IPS-15b (cell line): ENCODE measurements around the gene TMED6.

Experiments used
- H3K27me3 ChIP-seq: one replicate; pipeline ENCODE4 v1.6.1; 2013; ENCODE audit warnings: low read length; ENCODE audit not compliant: control insufficient read depth, insufficient read depth
- H3K36me3 ChIP-seq: one replicate; pipeline ENCODE4 v1.6.1; 2013; ENCODE audit warnings: low read length; ENCODE audit not compliant: control insufficient read depth, insufficient read depth
- H3K4me1 ChIP-seq: one replicate; pipeline ENCODE4 v1.6.1; 2013; ENCODE audit warnings: mild to moderate bottlenecking, low read length; ENCODE audit not compliant: control insufficient read depth, insufficient read depth
- H3K4me3 ChIP-seq: one replicate; pipeline ENCODE4 v1.5.1; 2013; ENCODE audit warnings: low read depth, low read length
- H3K9ac ChIP-seq: one replicate; pipeline ENCODE4 v1.6.1; 2013; ENCODE audit warnings: low read depth, mild to moderate bottlenecking, low read length
- H3K9me3 ChIP-seq: one replicate; pipeline ENCODE4 v1.6.1; 2013; ENCODE audit warnings: mild to moderate bottlenecking, low read length; ENCODE audit not compliant: control insufficient read depth, insufficient read depth

The TMED6 gene

DNA sequence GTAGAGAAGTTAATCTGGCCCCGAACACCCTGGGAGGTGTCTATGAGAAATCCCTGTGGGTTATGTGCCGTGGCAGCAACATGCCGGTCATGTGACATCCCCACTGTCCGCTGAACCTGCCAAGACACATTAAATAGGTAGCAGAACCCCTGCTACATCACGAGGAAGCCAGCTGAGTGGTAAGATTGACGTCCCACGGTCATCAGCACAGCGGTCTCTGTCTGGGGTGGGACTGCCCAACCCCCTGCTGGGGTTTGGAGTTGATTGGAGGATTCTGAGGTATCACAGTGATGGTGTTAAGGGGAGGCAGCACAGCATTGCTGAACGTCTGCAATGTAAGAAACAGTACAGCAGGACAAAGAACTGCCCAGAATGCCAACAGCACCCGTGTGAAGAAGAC, 2.0 kb downstream of the TMED6 start:
- Histone ChIP-seq H3K27me3 (no peaks in the 10 kb centered on the region), H3K9me3 (no peaks in the 10 kb centered on the region), H3K4me1 (no peaks in the 10 kb centered on the region), H3K9ac (no peak overlapping the region), H3K4me3 (no peak overlapping the region), H3K36me3 (no peaks in the 10 kb centered on the region)

DNA sequence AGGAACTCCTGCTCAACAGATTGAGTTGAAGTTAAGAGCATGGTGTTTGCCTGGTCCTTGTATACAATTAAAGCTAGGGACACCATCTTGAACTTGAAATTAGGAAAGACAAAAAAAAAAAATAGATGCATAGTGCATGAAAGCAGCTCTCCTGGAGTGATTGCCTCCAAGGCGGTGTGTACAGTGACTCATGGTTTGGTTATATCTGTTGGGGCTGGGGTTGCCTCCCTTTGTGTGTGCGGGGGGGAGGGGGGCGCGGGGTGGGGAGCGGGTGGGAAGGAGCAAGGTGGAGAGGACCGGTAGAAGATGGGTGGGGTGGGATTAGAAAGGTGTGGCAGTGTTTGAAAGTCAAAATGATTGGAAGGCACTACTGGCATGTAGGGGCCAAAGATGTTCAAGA, 3.4 kb downstream of the TMED6 start:
- H3K4me1 ChIP-seq, result no peaks in the 10 kb centered on the region
- no peak overlapping the region for H3K4me3 ChIP-seq
- H3K27me3 ChIP-seq, result no peaks in the 10 kb centered on the region
- H3K36me3 ChIP-seq, result peaks cover 4% of the 10 kb centered on the region
- no peak overlapping the region for H3K9ac ChIP-seq
- H3K9me3 ChIP-seq, result no peaks in the 10 kb centered on the region

DNA sequence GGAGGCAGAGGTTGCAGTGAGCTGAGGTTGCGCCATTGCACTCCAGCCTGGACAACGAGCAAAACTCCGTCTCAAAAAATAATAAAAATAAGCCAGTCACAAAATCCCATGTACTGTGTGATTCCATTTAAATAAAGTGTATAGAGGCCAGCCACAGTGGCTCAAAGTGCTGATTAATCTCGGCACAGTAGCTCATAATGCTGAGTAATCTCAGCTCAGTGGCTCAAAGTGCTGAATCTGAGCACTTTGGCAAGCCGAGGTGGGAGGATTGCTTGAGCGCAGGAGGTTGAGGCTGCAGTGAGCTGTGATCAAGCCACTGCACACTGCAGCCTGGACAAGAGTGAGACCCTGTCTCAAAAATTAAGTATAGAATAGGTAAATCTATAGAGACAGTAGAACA, 4.9 kb downstream of the TMED6 start:
- no peaks in the 10 kb centered on the region for H3K27me3 ChIP-seq

DNA sequence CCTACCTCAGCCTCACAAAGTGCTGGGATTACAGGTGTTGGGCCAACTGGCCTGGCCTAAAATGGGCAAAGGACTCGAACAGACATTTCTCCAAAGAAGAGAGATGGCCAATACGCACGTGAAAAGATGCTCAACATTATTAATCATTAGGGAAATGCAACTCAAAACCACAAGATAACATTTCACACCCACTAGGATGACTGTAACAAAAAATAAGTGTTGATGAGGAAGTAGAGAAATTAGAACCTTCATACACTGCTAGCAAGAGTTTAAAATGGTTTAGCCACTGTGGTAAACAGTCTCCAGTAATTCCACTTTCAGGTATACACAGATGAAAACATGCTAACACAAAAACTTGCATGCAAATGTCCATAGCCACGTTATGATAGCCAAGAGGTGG, 5.7 kb downstream of the TMED6 start:
- H3K36me3 ChIP-seq, result peaks cover 4% of the 10 kb centered on the region
- no peak overlapping the region for H3K9ac ChIP-seq
- no peaks in the 10 kb centered on the region for H3K4me1 ChIP-seq
- no peaks in the 10 kb centered on the region for H3K9me3 ChIP-seq
- H3K27me3 ChIP-seq, result no peaks in the 10 kb centered on the region
- H3K4me3 ChIP-seq, result no peak overlapping the region

More for the DNA sequence above, 4.9 kb downstream of the TMED6 start:
- H3K9ac ChIP-seq, result no peak overlapping the region
- no peaks in the 10 kb centered on the region for H3K4me1 ChIP-seq
- H3K9me3 ChIP-seq, result no peaks in the 10 kb centered on the region
- H3K36me3 ChIP-seq, result peaks cover 4% of the 10 kb centered on the region
- no peak overlapping the region for H3K4me3 ChIP-seq

DNA sequence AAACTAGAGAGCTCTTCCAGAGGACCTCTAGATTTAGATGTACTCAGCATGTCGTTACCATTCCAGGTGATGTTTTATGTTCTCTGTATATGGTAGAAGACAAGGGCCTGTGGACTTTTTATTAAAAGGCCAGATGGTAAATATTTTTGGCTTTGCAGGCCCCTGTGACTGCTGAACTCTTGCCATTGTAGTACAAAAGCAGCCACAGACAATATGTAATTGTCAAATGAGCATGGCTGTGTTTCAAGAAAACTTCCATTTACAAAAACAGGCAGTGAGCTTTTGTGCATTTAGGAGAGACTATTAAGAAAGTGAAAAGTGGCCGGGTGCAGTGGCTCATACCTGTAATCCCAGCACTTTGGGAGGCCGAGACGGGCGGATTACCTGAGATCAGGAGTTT, 7.4 kb downstream of the TMED6 start:
- no peaks in the 10 kb centered on the region for H3K9me3 ChIP-seq
- H3K36me3 ChIP-seq, result peaks cover 4% of the 10 kb centered on the region
- no peaks in the 10 kb centered on the region for H3K27me3 ChIP-seq
- H3K9ac ChIP-seq, result no peak overlapping the region
- H3K4me1 ChIP-seq, result peaks cover 4% of the 10 kb centered on the region
- no peak overlapping the region for H3K4me3 ChIP-seq

DNA sequence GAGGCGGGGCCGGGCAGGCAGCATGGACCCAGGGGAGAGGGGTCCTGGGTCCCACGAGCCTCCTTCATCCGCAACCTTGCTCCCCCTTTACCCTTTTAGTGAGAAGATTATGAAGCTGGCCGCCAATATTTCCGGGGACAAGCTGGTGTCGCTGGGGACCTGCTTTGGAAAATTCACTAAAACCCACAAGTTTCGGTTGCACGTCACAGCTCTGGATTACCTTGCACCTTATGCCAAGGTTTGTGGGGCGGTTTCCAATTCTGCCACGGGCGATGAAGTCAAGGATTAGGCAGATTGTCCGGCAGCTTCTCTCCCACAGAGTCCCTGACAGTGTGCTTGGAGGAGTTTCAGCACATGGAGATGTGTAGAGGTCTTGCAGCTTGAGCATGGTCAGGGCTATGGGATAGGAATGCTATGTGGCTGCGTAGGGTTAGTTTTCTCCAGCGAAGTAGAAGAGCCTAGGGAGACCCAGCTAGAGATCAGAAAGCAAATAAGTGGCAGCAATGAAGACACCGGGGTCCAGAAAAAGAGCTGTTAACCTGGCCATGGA, 11.4 kb downstream of the TMED6 start:
- Histone ChIP-seq H3K9ac (peak overlapping the region; percentile 93), H3K36me3 (peaks cover 9% of the 10 kb centered on the region), H3K4me3 (peak overlapping the region; percentile 94), H3K9me3 (no peaks in the 10 kb centered on the region), H3K27me3 (no peaks in the 10 kb centered on the region), H3K4me1 (peaks cover 4% of the 10 kb centered on the region)

DNA sequence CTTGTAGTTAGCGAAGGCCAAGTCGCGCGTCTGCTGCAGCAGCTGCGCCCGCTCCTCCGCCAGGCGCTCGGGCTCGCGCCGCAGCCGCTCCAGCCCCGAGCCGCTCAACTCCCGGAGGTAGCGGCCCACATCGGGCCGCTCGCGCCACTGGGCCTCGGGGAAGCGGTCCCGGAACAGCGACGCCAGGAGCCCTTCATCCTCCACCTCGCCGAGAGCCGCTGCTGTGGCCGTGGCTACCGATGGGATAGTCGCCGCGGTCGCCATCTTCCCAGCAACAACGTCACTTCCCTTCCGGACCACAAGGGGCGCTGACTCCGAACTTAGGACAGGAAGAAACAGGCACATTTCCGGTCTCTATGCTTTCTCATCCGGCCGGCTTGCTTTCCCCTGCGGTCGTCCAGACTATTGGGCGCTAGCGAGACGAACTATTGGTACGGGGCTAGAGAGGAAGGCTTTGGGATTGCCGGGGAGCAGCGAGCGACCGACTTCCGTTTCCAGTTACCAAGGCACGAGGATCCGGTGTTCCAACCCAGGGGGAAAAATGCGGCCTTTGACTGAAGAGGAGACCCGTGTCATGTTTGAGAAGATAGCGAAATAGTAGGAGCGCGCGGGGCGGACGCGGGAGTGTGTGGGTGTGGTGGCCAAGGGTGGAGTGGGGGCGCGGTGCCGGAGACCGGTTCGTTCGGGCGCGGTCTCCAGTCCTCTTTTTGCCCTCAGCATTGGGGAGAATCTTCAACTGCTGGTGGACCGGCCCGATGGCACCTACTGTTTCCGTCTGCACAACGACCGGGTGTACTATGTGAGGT, 12.1 kb downstream of the TMED6 start, which contains the start of the genes COG8 and NIP7:
Gene COG8 (minus strand): TSS at position 276 of the 806 bp plus-strand sequence. CDS start 12 bp downstream, at position 264.
Gene NIP7 (plus strand): TSS at position 484 of the 806 bp plus-strand sequence. CDS start 58 bp downstream, at position 542.
- Histone ChIP-seq H3K4me3 (peak within 1 kb of the TSS; percentile 94), H3K36me3 (peaks cover 16% of the 10 kb centered on the region)

DNA sequence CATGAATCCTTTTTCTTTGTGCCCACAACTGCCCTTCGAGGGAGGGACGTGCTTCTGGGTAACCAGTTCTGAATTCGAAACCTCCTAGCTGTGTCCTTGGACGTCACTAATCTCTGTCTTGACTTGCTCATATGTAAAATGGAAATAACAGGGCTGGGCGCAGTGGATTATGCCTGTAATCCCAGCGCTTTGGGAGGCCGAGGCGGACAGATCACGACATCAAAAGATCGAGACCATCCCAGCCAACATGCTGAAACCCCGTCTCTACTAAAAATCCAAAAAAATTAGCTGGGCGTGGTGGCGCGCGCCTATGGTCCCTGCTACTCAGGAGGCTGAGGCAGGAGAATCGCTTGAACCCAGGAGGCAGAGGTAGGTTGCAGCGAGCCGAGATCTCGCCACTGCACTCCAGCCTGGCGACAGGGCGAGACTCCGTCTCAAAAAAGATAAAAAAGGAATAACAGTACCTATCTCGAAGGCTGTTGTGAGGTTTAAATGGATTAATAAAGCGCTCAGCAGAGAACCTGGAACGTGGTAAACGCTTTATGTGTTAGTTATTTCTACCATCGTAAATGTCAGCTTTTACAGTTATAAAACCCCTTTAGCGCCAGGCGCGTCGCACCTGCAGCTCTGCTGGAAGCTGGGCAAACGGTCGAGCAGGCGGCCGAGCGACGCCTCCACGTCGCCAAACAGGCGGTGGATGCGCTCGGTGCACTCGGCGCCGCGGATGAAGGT, 12.9 kb downstream of the TMED6 start:
- H3K27me3 ChIP-seq, result no peaks in the 10 kb centered on the region
- H3K9ac ChIP-seq, result peak overlapping the region; percentile 96
- no peaks in the 10 kb centered on the region for H3K9me3 ChIP-seq
- H3K4me1 ChIP-seq, result peaks cover 4% of the 10 kb centered on the region
- peak overlapping the region; percentile 94 for H3K4me3 ChIP-seq
- H3K36me3 ChIP-seq, result peaks cover 20% of the 10 kb centered on the region

More for the DNA sequence above, 12.1 kb downstream of the TMED6 start, which contains the start of the genes COG8 and NIP7:
- H3K9me3 ChIP-seq, result no peaks in the 10 kb centered on the region
- no peaks in the 10 kb centered on the region for H3K27me3 ChIP-seq
- H3K4me1 ChIP-seq, result peaks cover 4% of the 10 kb centered on the region
- peak within 1 kb of the TSS; percentile 96 for H3K9ac ChIP-seq

DNA sequence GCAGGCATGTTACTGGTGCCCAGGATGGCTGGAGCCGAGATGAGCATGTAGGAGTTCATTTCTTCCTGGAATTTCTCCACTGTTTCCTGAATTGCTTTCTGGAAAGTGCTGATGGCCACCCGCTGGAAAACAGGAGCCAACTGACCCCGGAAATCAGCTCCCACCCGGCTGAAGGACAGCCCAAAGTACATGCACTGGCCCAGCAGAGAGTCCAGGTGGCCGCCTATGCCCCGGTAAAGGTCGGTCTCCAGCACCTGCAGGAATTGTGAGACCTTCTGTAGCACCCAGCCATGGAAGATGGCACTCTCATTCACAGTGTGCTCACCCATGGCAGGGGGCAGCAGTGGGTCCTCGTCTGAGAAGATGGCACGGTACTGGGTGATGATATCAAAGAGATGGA, 16.9 kb downstream of the TMED6 start:
- Histone ChIP-seq H3K27me3 (no peaks in the 10 kb centered on the region), H3K9me3 (no peaks in the 10 kb centered on the region), H3K4me1 (no peaks in the 10 kb centered on the region), H3K4me3 (no peak overlapping the region), H3K36me3 (peaks cover 29% of the 10 kb centered on the region), H3K9ac (no peak overlapping the region)

DNA sequence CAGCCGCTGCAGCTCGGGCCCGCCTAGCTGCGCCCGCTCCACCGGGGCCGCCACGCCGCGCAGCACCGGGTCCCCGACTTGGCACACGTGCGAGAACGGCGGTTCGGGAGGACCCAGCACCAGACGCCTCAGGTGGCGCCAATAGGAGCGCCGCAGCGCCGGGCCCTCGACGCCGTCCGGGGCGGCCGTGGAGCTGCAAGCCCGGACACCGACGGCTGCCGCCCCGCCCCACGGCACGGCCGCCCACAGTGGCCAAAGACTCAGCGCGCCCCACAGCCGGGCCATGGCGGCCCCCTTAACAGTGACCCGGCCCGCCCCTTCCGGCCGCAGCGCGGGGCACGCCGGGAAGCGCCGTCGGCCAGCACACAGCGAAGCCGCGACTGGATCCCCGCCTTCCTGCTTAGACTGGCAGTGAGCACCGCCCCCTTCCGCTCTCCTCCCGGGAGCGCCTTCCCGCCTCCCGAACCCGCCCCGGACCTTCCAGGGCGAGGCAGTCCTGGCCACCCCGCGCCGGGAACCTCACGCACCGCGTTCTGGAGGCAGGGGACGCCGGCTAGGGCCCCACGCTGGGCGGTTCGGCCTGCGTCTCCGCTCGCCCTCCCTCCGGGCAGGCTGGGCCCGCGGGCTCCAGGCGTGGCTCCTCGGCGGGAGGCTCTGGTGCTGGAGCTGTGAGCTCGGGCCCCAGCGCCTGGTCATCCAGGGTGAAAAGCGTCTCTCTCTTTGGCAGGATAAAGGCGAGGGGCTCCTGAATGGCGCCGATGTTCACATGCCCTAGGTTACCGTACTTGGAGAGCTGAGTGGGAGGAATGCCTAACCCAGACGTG, 21.1 kb downstream of the TMED6 start, which contains the start of gene PDF:
Gene PDF (minus strand): TSS at position 303 of the 824 bp plus-strand sequence. CDS start 18 bp downstream, at position 285.
- Histone ChIP-seq H3K9ac (peak within 1 kb of the TSS; percentile 73), H3K36me3 (peaks cover 47% of the 10 kb centered on the region), H3K27me3 (no peaks in the 10 kb centered on the region), H3K9me3 (no peaks in the 10 kb centered on the region), H3K4me3 (peak within 1 kb of the TSS; percentile 82), H3K4me1 (peaks cover 11% of the 10 kb centered on the region)
